Measurements from ENCODE around the gene SYT17.

SYT17 gene

DNA sequence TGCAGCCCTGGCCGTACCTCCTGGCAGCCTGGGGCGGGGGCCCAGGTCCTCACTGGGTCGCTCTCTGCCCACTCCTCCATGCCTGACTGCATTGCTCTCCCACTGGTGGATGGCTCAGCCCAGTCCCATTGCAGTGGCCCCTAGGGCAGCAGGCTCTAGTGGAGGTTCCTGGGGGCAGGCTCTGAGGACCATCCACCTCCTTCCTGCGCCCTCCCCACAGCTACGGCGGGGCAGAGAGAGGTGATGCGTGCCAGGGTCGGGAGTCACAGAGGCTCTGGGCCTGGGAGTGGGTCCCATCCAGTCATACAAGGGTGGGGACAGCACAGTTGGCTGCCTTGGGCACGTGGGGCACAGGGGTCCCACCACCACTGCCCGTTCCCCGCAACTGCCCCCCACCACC, 73.5 kb downstream of the SYT17 start:
- H3K9me3 ChIP-seq (ENCODE audit: control insufficient read depth, low read length) = no peaks in the 10 kb centered on the region
- H3K36me3 ChIP-seq (ENCODE audit: control insufficient read depth, insufficient read depth, low read length) = no peaks in the 10 kb centered on the region
- no peak overlapping the region for H3K4me2 ChIP-seq (ENCODE audit: low read length)
- H3K27ac ChIP-seq = no peak overlapping the region
- H3K9ac ChIP-seq = no peak overlapping the region
- H3K4me3 ChIP-seq (ENCODE audit: low read depth, low read length) = no peak overlapping the region
- H3K27me3 ChIP-seq (ENCODE audit: control insufficient read depth, insufficient read depth, low read length) = no peaks in the 10 kb centered on the region
- TF ChIP-seq, protein P1, sequence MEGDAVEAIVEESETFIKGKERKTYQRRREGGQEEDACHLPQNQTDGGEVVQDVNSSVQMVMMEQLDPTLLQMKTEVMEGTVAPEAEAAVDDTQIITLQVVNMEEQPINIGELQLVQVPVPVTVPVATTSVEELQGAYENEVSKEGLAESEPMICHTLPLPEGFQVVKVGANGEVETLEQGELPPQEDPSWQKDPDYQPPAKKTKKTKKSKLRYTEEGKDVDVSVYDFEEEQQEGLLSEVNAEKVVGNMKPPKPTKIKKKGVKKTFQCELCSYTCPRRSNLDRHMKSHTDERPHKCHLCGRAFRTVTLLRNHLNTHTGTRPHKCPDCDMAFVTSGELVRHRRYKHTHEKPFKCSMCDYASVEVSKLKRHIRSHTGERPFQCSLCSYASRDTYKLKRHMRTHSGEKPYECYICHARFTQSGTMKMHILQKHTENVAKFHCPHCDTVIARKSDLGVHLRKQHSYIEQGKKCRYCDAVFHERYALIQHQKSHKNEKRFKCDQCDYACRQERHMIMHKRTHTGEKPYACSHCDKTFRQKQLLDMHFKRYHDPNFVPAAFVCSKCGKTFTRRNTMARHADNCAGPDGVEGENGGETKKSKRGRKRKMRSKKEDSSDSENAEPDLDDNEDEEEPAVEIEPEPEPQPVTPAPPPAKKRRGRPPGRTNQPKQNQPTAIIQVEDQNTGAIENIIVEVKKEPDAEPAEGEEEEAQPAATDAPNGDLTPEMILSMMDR (IDR thresholded peaks at IDR 0.05) = no peak
- no peaks in the 10 kb centered on the region for H3K4me1 ChIP-seq
- H3K79me2 ChIP-seq = no peaks in the 10 kb centered on the region
- H2AFZ ChIP-seq = no peak overlapping the region

DNA sequence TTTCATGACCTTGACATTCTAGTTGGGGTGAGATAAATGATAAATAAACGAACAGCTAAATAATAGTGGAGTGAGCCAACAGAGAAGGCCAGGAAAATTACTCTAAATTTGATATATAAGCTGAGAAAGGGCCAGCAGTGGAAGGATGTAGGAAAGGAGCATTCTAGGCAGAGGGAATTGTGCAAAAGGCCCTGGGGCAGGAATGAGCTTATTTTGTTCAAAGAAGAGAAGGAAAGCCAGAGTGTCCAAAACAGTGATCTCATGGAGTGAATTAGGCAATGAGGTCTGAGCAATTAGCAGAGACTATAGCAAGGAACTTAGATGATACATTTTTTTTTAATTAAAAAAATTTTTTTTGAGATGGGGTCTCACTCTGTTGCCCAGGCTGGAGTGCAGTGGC, 74.1 kb downstream of the SYT17 start:
- Histone ChIP-seq H3K9me3 (ENCODE audit: control insufficient read depth, low read length) (no peaks in the 10 kb centered on the region), H3K9ac (no peak overlapping the region), H3K79me2 (no peaks in the 10 kb centered on the region), H3K27ac (no peak overlapping the region), H3K4me1 (no peaks in the 10 kb centered on the region), H2AFZ (no peak overlapping the region), H3K4me3 (ENCODE audit: low read depth, low read length) (no peak overlapping the region), H3K36me3 (ENCODE audit: control insufficient read depth, insufficient read depth, low read length) (no peaks in the 10 kb centered on the region), H3K27me3 (ENCODE audit: control insufficient read depth, insufficient read depth, low read length) (no peaks in the 10 kb centered on the region), H3K4me2 (ENCODE audit: low read length) (no peak overlapping the region)
- TF ChIP-seq, protein P1 (IDR thresholded peaks at IDR 0.05) = no peak

DNA sequence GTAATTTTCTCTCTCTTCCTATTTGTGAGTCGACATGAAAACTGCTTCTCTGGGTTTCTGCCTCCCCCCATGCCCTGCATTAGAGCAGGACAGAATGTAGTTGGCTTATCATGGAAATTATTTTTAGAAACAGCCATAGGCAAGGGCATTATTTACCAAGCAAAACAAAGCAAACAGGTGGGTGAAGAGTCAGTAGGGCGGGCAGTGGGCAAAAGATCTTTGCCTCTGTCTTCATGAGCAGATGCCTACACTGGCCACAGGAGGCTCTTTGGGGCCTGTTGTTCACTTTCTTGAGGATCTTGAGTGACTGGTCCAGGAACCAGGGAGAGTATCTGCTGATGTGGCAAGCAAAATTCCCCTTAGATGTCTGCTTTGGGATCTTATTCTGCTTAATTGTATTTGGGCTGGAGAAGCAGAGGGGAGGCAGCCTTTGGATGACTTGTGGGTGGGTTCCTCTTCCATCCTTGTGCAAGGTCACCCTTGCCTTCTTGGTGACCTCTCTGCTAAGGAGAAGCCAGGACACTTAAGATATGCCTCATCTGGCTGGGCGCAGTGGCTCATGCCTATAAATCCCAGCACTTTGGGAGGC, 75.0 kb downstream of the SYT17 start:
- Histone ChIP-seq H3K27me3 (ENCODE audit: control insufficient read depth, insufficient read depth, low read length) (no peaks in the 10 kb centered on the region), H3K4me1 (no peaks in the 10 kb centered on the region), H2AFZ (no peak overlapping the region), H3K4me2 (ENCODE audit: low read length) (no peak overlapping the region), H3K9me3 (ENCODE audit: control insufficient read depth, low read length) (no peaks in the 10 kb centered on the region), H3K36me3 (ENCODE audit: control insufficient read depth, insufficient read depth, low read length) (no peaks in the 10 kb centered on the region), H3K9ac (no peak overlapping the region), H3K79me2 (no peaks in the 10 kb centered on the region), H3K4me3 (ENCODE audit: low read depth, low read length) (no peak overlapping the region), H3K27ac (no peak overlapping the region)
- TF ChIP-seq, protein P1 (IDR thresholded peaks at IDR 0.05) = no peak

DNA sequence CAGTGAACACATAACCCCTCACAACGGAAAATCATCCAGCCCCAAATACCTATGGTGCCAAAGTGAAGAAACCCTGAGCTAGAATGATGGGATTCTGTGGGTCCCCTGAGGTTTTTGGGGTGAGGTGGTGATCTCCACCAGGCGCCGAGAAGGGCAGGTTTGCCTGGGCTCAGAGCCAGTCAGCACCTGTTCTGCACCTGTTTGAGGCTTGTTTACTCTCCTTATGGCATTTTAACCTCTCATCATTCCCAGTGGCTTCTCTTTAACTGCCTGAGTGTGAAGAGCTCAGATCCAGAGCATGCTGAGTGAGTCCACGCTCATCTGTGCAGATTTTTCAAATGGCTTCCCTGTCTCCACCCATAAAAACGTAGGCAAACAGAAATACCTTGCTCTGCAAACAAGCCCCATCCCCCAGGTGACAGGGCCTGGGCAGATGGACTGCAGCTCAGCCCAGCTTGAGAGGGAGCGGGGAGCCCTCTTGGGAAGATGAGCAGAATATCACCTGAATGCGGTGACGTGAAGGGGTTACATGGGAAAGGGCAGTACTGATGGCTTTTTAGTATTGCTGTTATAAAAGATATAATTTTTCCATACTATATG, 77.4 kb downstream of the SYT17 start:
- no peaks in the 10 kb centered on the region for H3K27me3 ChIP-seq (ENCODE audit: control insufficient read depth, insufficient read depth, low read length)
- no peak overlapping the region for H3K4me3 ChIP-seq (ENCODE audit: low read depth, low read length)
- H3K9me3 ChIP-seq (ENCODE audit: control insufficient read depth, low read length) = no peaks in the 10 kb centered on the region
- H3K27ac ChIP-seq = no peak overlapping the region
- no peaks in the 10 kb centered on the region for H3K79me2 ChIP-seq
- TF ChIP-seq, protein P1 (IDR thresholded peaks at IDR 0.05) = no peak
- H3K36me3 ChIP-seq (ENCODE audit: control insufficient read depth, insufficient read depth, low read length) = no peaks in the 10 kb centered on the region
- no peak overlapping the region for H3K4me2 ChIP-seq (ENCODE audit: low read length)
- H2AFZ ChIP-seq = no peak overlapping the region
- no peaks in the 10 kb centered on the region for H3K4me1 ChIP-seq
- H3K9ac ChIP-seq = no peak overlapping the region

DNA sequence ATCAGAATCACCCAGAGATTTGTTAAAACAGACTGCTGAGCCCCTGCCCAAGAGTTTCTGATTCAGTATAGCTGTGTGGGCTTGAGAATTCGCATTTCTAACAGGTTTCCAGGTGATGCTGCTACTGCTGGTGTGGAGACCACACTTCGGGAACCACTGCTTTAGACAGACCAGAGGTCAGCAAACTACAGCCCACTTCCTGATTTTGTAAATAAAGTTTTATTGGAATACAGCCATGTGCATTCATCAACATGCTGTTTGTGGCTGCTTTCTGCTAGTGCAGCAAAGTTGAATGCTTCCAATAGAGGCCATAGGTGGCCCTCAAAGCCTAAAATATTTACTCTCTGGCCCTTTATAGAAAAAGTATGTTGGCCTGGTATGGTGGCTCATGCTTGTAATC, 84.9 kb downstream of the SYT17 start:
- TF ChIP-seq, protein P1 (IDR thresholded peaks at IDR 0.05) = no peak
- no peak overlapping the region for H2AFZ ChIP-seq

More for the DNA sequence above, 84.9 kb downstream of the SYT17 start:
- H3K4me1 ChIP-seq = no peaks in the 10 kb centered on the region
- no peaks in the 10 kb centered on the region for H3K9me3 ChIP-seq (ENCODE audit: control insufficient read depth, low read length)
- no peaks in the 10 kb centered on the region for H3K79me2 ChIP-seq
- H3K27me3 ChIP-seq (ENCODE audit: control insufficient read depth, insufficient read depth, low read length) = no peaks in the 10 kb centered on the region
- no peak overlapping the region for H3K4me2 ChIP-seq (ENCODE audit: low read length)
- no peak overlapping the region for H3K4me3 ChIP-seq (ENCODE audit: low read depth, low read length)
- no peak overlapping the region for H3K9ac ChIP-seq
- no peak overlapping the region for H3K27ac ChIP-seq
- no peaks in the 10 kb centered on the region for H3K36me3 ChIP-seq (ENCODE audit: control insufficient read depth, insufficient read depth, low read length)

All from parathyroid adenoma (tissue), 2 donors.